Calu3 (cell line): ENCODE results near the gene MED19. TPM values are rescaled to one million over a fixed set of nuclear protein-coding genes. Genes with fewer than 3 reads are reported as not detected.
A peak's percentile ranks its signal among the peaks of the same experiment; 100 is the strongest.

ENCODE experiments used
- BruUV-seq: library from RNA; stranded (reverse); fragments of 400-500 nt; replicated peaks from 2 replicates; lab custom pipeline; 2021; lab: Mats Ljungman, UMichigan
- CTCF ChIA-PET: fragments of 300-600 bp; sonication (Branson Sonifier 250); formaldehyde crosslinking; loops from one replicate; lab custom pipeline; 2022; ENCODE audit warnings: antibody characterized with exemption; lab: Charles Lee
- DNase-seq: peaks from one replicate; pipeline ENCODE4 v3.0.0; 2022
- H3K27ac Mint-ChIP-seq: one replicate; pipeline ENCODE4 v1.8.0; 2022; ENCODE audit warnings: mixed read lengths; ENCODE audit not compliant: unreplicated experiment
- H3K27me3 Mint-ChIP-seq: one replicate; pipeline ENCODE4 v1.8.0; 2022; ENCODE audit warnings: mixed read lengths; ENCODE audit not compliant: unreplicated experiment
- H3K36me3 Mint-ChIP-seq: one replicate; pipeline ENCODE4 v1.8.0; 2022; ENCODE audit warnings: mild to moderate bottlenecking, moderate library complexity, mixed read lengths; ENCODE audit not compliant: insufficient read depth, unreplicated experiment
- H3K4me1 Mint-ChIP-seq: one replicate; pipeline ENCODE4 v1.8.0; 2022; ENCODE audit warnings: mild to moderate bottlenecking, low read depth, mixed read lengths; ENCODE audit not compliant: unreplicated experiment
- H3K4me3 Mint-ChIP-seq: one replicate; pipeline ENCODE4 v1.8.0; 2022; ENCODE audit warnings: mild to moderate bottlenecking, low read depth, moderate library complexity, mixed read lengths; ENCODE audit not compliant: unreplicated experiment
- H3K9me3 Mint-ChIP-seq: one replicate; pipeline ENCODE4 v1.8.0; 2022; ENCODE audit warnings: low read depth, mixed read lengths; ENCODE audit not compliant: unreplicated experiment
- intact Hi-C: fragments of 100-400 bp; cut with micrococcal nuclease; formaldehyde crosslinking; loops from one replicate; pipeline ENCODE4 v1.10.0; 2022; ENCODE audit not compliant: unreplicated experiment
- total RNA-seq: library from RNA; stranded (reverse); gene quantifications from 2 replicates; pipeline ENCODE4 v1.2.3, GENCODE V29; 2022
- TF ChIP-seq, protein P1 (sequence below): fragments of 200-600 bp; IDR thresholded peaks from one replicate; pipeline ENCODE4 v1.8.0; 2022; ENCODE audit warnings: antibody characterized with exemption; ENCODE audit not compliant: unreplicated experiment

MED19 gene
- total RNA-seq, 1 experiment from 2014 or later = 21.2 TPM

DNA sequence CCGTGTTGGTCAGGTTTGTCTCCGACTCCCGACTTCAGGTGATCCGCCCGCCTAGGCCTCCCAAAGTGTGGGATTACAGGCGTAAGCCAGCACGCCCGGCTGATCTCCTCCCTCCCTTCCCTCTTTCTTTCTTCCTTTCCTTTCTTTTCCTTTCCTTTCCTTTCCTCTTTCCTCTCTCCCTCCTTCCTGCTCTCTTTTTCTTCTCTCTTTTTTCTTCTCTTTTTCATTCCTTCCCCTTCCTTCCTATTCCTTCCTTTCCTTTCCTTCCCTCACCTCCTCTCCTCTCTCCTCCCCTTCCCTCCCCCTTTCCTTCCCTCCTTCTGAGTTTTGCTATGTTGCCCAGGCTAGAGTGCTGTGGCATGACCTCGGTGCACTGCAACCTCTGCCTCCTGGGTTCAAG, 48.0 kb downstream of the MED19 start:
- Mint-ChIP-seq H3K36me3 (peaks cover 33% of the 10 kb centered on the region), H3K4me3 (no peak overlapping the region), H3K4me1 (peaks cover 9% of the 10 kb centered on the region), H3K27ac (no peak overlapping the region), H3K9me3 (no peaks in the 10 kb centered on the region), H3K27me3 (no peaks in the 10 kb centered on the region)
- CTCF ChIA-PET = no interaction called here
- no peak for DNase-seq
- no TSS peak for BruUV-seq
- intact Hi-C loops = loop anchor here (10.0 kb wide), 1 partner anchor 121 kb away; no protein-coding TSS in a partner anchor
- TF ChIP-seq, protein P1, sequence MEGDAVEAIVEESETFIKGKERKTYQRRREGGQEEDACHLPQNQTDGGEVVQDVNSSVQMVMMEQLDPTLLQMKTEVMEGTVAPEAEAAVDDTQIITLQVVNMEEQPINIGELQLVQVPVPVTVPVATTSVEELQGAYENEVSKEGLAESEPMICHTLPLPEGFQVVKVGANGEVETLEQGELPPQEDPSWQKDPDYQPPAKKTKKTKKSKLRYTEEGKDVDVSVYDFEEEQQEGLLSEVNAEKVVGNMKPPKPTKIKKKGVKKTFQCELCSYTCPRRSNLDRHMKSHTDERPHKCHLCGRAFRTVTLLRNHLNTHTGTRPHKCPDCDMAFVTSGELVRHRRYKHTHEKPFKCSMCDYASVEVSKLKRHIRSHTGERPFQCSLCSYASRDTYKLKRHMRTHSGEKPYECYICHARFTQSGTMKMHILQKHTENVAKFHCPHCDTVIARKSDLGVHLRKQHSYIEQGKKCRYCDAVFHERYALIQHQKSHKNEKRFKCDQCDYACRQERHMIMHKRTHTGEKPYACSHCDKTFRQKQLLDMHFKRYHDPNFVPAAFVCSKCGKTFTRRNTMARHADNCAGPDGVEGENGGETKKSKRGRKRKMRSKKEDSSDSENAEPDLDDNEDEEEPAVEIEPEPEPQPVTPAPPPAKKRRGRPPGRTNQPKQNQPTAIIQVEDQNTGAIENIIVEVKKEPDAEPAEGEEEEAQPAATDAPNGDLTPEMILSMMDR = no peak

DNA sequence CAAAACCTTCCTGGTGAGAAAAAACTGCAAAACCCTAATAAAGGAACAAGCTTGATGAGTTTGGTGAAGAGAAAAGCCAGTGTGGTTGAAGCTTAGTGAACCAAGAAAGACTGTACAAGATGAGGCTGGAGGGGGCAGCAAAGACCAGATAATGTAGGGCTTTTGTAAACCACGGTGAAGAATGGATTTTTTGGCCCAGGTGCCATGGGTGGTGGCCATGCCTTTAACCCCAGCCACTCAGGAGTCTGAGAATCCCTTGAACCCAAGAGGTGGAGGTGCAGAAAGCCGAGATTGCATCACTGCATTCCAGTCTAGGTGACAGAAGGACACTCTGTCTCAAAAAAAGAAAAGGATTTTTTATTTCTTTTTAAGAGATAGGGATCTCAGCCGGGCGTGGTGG, 49.1 kb downstream of the MED19 start:
- H3K4me3 Mint-ChIP-seq = no peak overlapping the region
- no peak for DNase-seq
- TF ChIP-seq, protein P1 = no peak

DNA sequence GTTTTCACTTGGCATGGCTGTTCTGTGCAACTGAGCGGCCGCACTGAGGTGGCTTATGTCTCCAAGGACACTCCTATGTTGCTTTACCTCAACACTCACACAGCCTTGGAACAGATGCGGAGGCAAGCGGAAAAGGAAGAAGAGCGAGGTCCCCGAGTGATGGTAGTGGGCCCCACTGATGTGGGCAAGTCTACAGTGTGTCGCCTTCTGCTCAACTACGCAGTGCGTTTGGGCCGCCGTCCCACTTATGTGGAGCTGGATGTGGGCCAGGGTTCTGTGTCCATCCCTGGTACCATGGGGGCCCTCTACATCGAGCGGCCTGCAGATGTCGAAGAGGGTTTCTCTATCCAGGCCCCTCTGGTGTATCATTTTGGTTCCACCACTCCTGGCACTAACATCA, 52.3 kb downstream of the MED19 start:
- intact Hi-C loops = loop anchor here (10.0 kb wide), 1 partner anchor 125 kb away; no protein-coding TSS in a partner anchor
- H3K4me1 Mint-ChIP-seq = peaks cover 8% of the 10 kb centered on the region
- TF ChIP-seq, protein P1 = no peak
- no peak overlapping the region for H3K4me3 Mint-ChIP-seq
- no peaks in the 10 kb centered on the region for H3K9me3 Mint-ChIP-seq
- H3K36me3 Mint-ChIP-seq = peaks cover 25% of the 10 kb centered on the region
- DNase-seq = no peak
- H3K27ac Mint-ChIP-seq = no peak overlapping the region
- CTCF ChIA-PET = no interaction called here
- no TSS peak for BruUV-seq
- H3K27me3 Mint-ChIP-seq = no peaks in the 10 kb centered on the region

More for the DNA sequence above, 49.1 kb downstream of the MED19 start:
- H3K9me3 Mint-ChIP-seq = no peaks in the 10 kb centered on the region
- CTCF ChIA-PET = interaction anchor here (0.7 kb wide), 2 partner anchors 137 to 623 kb away, joined by 3 to 4 read pairs; no protein-coding TSS in a partner anchor
- H3K27me3 Mint-ChIP-seq = no peaks in the 10 kb centered on the region
- intact Hi-C loops = loop anchor here (10.0 kb wide), 1 partner anchor 122 kb away; no protein-coding TSS in a partner anchor
- no TSS peak for BruUV-seq
- peaks cover 32% of the 10 kb centered on the region for H3K36me3 Mint-ChIP-seq
- peaks cover 7% of the 10 kb centered on the region for H3K4me1 Mint-ChIP-seq
- no peak overlapping the region for H3K27ac Mint-ChIP-seq

DNA sequence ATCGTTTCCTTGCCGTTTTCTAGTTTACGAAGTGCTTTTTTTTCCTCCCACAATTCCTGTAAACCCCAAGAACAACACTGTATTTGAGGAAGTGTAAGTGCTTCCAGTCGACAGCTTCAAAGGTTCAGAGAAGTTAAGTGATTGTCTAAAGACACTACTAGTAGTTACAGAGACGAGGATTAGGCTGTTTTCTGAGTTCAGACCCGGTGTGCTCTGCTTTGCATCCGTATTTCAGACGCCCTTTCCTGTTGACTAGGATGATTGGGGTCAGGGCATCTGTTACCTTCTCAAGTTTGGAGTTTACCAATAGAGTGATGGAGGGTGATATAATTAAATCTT, 54.0 kb downstream of the MED19 start:
- Mint-ChIP-seq H3K36me3 (peaks cover 25% of the 10 kb centered on the region), H3K9me3 (no peaks in the 10 kb centered on the region), H3K27me3 (no peaks in the 10 kb centered on the region), H3K27ac (peak overlapping the region; percentile 80), H3K4me3 (peak overlapping the region; percentile 93), H3K4me1 (peaks cover 8% of the 10 kb centered on the region)
- TF ChIP-seq, protein P1 = no peak
- intact Hi-C loops = no loop called here
- DNase-seq = no peak
- BruUV-seq = TSS peak; percentile 89
- CTCF ChIA-PET = interaction anchor here (0.6 to 1.2 kb wide), 2 partner anchors 17 to 50 kb away, joined by 3 read pairs; no protein-coding TSS in a partner anchor
